Measurements from ENCODE around the gene BYSL. TPM values are rescaled to one million over a fixed set of nuclear protein-coding genes. Genes with fewer than 3 reads are reported as not detected.

BYSL gene
- polyA plus RNA-seq, 4 donors: 18.8 to 29.2 (median 26.5) TPM

DNA sequence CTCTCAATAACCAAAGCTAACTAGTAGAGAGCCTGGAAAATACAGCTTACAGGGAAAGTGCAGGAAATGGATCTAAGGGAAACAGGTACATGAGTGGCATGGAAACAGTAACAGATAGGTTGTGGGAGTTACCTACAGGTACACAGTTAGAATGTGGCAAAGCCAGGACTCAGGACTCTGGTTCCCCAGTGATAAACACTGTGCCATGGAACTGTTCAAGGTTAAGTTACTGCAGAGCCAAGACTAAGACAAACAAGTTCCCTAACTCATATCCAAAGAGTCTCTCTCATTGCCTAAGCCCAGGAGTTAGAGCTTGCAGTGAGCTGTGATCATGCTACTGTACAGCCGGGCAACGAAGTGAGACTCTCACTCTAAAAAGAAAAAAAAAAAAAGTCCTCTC lies 7.0 kb upstream of the BYSL start:
- no peak for DNase-seq (ENCODE audit: low read depth in 4 of 4, low spot score in 3 of 4)

- no peak for DNase-seq (ENCODE audit: low read depth in 4 of 4, low spot score in 3 of 4)
Observed at GRCh38 chr6:41914869-41915530, 6.3 kb upstream of the BYSL start.

DNA sequence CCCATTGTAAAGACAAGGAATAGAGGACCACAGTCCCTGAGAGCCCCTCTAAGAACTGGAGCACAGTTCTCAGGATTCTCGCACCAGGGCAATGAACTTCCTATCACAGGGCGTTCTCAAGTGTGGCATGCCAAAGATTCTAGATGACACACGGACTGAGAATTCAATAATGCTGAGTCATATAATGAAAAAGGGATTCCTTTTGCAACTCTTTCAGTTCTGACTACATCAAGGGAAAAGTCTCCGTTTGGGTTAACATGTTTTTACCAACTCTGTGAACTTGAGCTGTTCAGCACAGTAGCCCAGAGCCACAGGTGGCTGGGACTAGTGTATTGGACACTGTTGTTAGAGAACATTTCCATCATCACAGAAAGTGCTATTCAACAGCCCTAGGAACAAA lies 3.8 kb upstream of the BYSL start:
- no peak for DNase-seq (ENCODE audit: low read depth in 4 of 4, low spot score in 3 of 4)

DNA sequence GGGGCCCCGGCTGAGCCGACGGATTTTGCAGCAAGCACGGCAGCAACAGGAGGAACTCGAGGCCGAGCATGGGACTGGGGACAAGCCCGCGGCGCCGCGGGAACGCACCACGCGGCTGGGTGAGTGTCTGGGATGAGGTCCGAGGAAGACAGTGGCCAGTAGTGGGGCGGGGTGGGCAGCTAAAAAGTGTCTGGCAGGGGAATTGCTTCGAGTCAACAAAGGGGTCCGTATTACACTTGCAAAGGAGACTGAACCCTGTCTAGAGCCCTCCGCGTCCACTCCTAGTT lies 356 bp downstream of the BYSL start:
- DNase-seq (ENCODE audit: low read depth in 4 of 4, low spot score in 3 of 4): no peak

- no peak for DNase-seq (ENCODE audit: low read depth in 4 of 4, low spot score in 3 of 4)
Observed at GRCh38 chr6:41922154-41922553, 855 bp downstream of the BYSL start.

DNA sequence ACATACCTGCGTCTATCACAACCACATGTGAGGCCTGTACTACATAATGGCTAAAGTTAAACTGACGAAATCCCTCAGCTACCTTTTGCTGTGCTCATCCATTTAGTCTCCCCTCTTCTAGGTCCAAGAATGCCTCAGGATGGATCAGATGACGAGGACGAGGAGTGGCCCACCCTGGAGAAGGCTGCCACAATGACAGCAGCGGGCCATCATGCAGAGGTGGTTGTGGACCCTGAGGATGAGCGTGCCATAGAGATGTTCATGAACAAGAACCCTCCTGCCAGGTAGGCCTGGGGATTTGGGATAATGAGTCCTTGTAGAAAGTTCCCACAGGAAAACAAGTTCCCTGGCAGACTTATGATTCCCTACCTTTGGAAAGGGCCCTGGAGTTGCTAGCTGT lies 6.0 kb downstream of the BYSL start:
- no peak for DNase-seq (ENCODE audit: low read depth in 4 of 4, low spot score in 3 of 4)

DNA sequence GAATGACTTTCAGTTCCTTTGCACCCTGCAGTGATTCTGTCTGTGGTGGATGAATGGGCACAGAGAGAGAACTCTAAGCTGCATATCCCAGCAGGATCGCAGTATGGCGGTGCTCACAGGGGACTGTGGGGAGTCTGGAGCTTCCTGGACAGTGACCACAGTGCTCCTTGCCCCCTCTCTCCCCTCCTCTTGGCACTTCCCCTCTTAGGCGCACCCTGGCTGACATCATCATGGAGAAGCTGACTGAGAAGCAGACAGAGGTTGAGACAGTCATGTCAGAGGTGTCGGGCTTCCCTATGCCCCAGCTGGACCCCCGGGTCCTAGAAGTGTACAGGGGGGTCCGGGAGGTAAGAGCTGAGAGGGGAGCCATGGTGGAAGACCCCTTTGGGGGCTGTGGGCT lies 8.6 kb downstream of the BYSL start:
- no peak for DNase-seq (ENCODE audit: low read depth in 4 of 4, low spot score in 3 of 4)

- DNase-seq (ENCODE audit: low read depth in 4 of 4, low spot score in 3 of 4): no peak
Observed at GRCh38 chr6:41931792-41932191, 10.5 kb downstream of the BYSL start.

- DNase-seq (ENCODE audit: low read depth in 4 of 4, low spot score in 3 of 4): no peak
Observed at GRCh38 chr6:41932378-41932777, 11.1 kb downstream of the BYSL start.

DNA sequence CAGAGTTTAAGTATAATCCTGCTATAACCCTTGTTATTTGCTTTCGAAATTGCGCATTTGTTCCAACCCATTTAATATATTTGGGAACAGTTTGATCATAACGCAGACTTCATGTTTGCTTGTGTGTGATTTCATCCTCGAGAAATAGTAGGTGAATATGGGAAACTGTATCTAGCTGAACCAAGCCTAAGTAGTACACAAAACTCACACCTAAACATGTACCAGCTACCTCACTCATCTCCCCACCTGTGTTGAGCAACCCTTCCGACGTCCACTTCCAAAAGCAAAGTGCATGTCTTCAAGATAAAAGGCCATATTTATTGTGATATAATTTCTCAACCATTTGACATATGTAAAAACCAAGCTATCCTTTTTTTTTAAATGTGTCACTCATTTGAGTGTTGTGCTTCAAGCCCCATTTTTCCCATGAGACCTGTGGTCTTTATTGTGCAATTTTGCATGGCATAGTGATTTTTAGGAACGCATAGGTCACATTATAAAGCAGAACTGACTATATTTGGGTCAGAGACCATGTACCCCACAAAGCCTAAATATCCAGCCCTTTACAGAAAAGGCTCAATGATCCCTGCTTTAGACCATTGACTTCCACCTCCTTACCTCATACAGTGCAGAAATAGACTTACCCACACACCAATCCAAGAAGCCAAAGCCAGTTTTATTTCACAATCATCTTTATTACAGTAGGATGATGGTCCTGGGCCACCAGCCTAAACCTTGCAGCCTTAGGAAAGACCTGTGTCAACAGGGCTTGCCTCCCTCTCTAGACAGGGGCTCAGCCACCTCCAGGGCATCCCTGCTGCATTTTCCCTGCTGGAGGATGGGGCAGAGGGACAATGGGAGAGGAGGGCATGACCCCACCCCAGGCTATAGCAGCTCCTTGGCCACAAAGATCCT lies 13.2 kb downstream of the BYSL start:
- DNase-seq (ENCODE audit: low read depth in 4 of 4, low spot score in 3 of 4): no peak

DNA sequence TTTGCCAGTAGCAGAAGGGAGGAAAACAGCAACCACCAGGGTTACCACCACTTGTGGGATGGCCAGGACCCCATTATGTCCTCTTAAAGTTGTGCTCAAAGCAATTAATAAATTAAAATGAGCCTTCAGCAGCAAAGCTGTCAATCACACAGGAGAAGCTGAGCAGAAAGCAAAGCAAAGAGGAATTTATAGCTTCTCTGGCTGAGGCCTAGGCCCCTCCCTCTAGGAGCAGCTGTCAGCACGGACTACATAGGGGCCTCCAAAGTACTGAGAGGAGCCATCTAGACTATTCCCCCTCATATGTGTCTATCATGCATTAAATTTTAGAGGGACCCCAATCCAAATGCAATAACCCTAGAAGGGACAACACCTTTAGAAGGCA lies 13.9 kb downstream of the BYSL start:
- no peak for DNase-seq (ENCODE audit: low read depth in 4 of 4, low spot score in 3 of 4)

GRCh38 chr6:41935685-41936072 lies 14.4 kb downstream of the BYSL start:
- no peak for DNase-seq (ENCODE audit: low read depth in 4 of 4, low spot score in 3 of 4)

DNA sequence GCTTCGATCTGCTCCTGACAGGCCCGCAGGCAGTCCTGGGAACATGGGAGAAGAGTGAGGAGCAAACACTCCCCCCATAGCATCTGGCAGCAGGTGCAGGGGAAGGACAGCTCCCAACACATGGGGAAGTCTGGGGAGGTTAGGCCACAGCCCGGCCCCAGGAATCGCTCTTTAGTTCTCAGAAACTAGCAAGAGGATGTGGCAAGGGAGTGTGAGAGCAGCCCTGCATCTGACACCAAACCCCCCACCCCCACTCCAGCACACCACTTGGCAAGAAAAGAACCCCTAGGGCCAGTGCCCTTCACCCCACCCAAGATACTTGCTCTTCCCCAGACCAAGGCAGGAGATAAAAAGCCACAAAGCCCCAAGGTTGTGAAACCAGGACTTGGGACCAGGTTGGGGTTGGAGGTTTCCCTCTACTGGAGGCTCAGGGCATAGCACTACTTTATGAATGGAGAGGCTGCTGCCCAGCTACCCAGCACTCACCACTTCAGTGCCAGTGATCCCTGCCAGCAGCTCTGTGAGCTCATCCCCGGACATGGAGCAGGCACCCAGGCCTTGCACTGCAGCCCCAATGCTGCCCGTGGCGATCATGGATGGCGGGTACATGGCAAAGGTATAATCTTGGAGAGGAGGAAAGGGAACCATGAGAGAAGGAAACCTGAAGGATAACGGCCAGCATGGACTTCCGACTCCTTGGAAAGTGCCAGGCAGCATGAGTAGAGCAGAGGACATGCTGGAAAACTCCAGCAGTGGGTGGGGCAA lies 15.0 kb downstream of the BYSL start:
- no peak for DNase-seq (ENCODE audit: low read depth in 4 of 4, low spot score in 3 of 4)

DNA sequence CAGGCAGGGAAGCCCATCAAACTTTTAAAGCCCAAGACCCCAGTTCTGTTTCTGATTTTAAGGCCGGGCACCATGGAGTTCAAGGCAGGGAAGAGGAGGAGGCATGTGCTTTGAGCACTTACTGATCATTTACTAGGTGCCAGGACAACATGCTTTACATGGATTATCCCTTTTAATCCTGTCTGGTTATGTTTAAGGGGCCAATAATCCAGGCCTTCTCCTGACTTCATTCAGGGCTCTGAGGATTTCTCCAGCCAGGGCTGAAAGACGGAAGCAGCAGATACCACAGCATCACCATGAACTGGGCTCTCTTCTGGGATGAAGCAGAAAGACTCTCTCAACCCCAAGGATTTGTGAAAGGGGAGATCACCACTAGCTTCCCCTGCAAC lies 16.2 kb downstream of the BYSL start:
- DNase-seq (ENCODE audit: low read depth in 4 of 4, low spot score in 3 of 4): no peak

DNA sequence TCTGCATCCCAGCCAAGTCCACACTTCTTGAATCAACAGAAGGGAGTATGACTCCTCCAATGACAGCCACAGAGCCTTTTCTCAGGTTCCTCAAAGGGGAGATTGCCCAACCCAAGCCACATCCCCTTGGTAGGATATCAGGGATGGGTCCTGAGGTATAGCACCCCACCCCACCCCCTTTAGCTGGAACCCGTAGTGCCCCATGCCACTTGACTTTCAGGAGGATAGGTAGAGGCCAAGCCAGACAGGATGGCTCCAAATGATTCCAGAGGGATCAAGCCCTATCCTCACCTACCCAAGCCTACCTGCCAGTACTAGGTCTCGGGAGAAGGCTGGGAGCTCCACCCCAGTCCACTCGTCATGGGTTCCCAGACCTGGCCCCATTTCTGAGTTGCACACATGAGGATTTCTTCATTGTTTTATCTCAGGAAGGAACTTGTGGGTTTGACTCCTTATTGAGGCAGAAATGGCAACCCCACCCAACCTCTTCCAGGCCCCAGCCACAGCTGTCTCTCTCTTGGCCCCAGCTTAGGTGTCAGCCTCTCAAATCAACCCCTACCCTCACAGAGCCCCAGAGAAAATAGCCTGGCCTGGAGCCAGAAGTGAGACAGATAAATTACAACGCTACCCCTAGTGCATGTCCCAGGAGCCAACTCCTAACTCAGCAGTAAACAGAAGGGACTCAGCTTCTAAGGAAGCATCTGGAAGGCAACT lies 16.7 kb downstream of the BYSL start:
- no peak for DNase-seq (ENCODE audit: low read depth in 4 of 4, low spot score in 3 of 4)

DNA sequence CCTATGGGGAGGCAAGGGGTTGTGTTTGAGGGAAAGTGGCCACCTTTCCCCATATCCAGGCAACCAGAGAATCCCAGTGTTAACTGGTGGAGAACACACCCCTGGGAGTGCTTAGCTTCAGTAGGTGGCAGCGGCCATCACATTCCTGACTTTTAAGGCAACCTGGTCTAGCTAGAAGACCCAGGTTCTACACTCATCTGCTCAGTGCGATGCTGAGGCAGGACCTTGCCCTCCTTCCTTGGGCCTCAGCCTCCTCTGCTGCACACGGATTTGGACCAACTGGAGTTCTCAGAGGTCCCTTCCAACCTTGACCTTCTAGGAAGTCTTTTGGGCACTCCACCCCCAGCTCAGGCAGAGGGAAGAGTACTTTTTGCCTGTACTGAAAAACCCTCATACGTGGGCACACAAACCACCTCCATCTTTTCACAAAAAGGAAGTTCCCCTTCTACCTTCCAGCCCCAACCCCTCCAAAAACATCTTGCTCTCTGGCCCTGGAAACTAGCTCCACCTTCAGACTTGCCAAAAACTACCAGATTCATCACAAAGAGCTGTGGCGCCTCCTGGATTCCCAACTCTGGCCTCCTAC lies 17.4 kb downstream of the BYSL start:
- DNase-seq (ENCODE audit: low read depth in 4 of 4, low spot score in 3 of 4): no peak

DNA sequence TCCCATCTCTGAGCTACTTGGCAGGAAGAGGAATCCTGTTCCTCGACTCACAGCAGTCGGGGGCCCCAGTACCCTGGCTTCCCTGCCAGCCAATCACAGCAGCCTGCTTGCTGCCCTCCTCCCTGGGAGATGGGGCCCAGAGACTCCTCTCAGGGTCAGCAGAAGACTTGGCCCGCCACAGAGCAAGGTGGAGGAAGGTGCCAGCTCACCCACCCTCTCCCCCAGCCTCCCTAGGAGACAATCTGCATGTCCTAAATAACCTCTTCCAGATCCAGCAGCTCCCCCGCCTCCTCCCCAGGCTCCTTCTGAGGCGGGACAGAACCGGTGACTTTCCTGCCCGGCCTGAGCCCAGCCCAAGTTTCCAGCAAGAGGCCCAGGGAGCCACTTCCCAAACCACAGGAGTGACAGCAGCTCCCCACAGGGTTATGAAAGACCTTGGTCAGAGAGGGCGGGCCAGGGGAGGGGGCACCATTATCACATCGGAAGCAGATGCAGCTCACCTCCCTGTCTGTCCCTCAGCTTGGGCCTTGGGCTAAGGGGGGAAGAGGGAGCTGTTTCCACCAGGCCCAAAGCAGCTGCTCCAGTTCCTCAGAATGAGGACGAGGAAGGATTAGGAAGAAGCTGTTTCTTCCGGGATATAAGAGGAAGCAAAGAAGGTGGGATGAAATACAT lies 18.0 kb downstream of the BYSL start:
- DNase-seq (ENCODE audit: low read depth in 4 of 4, low spot score in 3 of 4): no peak

GRCh38 chr6:41939848-41940758 lies 18.8 kb downstream of the BYSL start:
- no peak for DNase-seq (ENCODE audit: low read depth in 4 of 4, low spot score in 3 of 4)

- DNase-seq (ENCODE audit: low read depth in 4 of 4, low spot score in 3 of 4): no peak
Observed at GRCh38 chr6:41940759-41941279, 19.5 kb downstream of the BYSL start.
